ENCODE measurements around the gene LONP2. TPM values are rescaled to one million over a fixed set of nuclear protein-coding genes. Genes with fewer than 3 reads are reported as not detected.
A peak's percentile ranks its signal among the peaks of the same experiment; 100 is the strongest.

Gene LONP2
- total and polyA plus RNA-seq, 4 donors, result 30.0 to 304 (median 52.8) TPM

GRCh38 chr16:48197294-48197693 lies 46.8 kb upstream of the LONP2 start:
- H3K36me3 ChIP-seq (ENCODE audit: control insufficient read depth in 4 of 4, insufficient read depth in 3 of 4, low read depth in 1 of 4, low read length in 3 of 4), result no peaks in the 10 kb centered on the region
- no peaks in the 10 kb centered on the region for H3K9me3 ChIP-seq (ENCODE audit: control insufficient read depth in 4 of 4, low read length in 3 of 4)
- peaks cover 7 to 16% (median 11%) of the 10 kb centered on the region in 4 donors for H3K4me1 ChIP-seq (ENCODE audit: control insufficient read depth in 4 of 4, insufficient read depth in 4 of 4, low read length in 3 of 4)
- 82% methylated on average over 3 of the region's 3 CpGs for WGBS
- H3K27ac ChIP-seq (ENCODE audit: low read depth in 1 of 2, low read length in 2 of 2), result no peak overlapping the region
- no peaks in the 10 kb centered on the region for H3K27me3 ChIP-seq (ENCODE audit: control insufficient read depth in 4 of 4, insufficient read depth in 4 of 4, low read length in 3 of 4)
- no peak for DNase-seq (ENCODE audit: low spot score)
- TF ChIP-seq RAD21 (IDR thresholded peaks at IDR 0.05) (no peak), FOXA1 (IDR thresholded peaks at IDR 0.05) (no peak), HNF4A (conservative IDR thresholded peaks at IDR 0.05) (no peak), HNF4G (IDR thresholded peaks at IDR 0.05) (no peak), TAF1 (conservative IDR thresholded peaks at IDR 0.05) (no peak)
- TF ChIP-seq, protein P1, sequence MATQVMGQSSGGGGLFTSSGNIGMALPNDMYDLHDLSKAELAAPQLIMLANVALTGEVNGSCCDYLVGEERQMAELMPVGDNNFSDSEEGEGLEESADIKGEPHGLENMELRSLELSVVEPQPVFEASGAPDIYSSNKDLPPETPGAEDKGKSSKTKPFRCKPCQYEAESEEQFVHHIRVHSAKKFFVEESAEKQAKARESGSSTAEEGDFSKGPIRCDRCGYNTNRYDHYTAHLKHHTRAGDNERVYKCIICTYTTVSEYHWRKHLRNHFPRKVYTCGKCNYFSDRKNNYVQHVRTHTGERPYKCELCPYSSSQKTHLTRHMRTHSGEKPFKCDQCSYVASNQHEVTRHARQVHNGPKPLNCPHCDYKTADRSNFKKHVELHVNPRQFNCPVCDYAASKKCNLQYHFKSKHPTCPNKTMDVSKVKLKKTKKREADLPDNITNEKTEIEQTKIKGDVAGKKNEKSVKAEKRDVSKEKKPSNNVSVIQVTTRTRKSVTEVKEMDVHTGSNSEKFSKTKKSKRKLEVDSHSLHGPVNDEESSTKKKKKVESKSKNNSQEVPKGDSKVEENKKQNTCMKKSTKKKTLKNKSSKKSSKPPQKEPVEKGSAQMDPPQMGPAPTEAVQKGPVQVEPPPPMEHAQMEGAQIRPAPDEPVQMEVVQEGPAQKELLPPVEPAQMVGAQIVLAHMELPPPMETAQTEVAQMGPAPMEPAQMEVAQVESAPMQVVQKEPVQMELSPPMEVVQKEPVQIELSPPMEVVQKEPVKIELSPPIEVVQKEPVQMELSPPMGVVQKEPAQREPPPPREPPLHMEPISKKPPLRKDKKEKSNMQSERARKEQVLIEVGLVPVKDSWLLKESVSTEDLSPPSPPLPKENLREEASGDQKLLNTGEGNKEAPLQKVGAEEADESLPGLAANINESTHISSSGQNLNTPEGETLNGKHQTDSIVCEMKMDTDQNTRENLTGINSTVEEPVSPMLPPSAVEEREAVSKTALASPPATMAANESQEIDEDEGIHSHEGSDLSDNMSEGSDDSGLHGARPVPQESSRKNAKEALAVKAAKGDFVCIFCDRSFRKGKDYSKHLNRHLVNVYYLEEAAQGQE (IDR thresholded peaks at IDR 0.05), result no peak
- TF ChIP-seq, protein P2, sequence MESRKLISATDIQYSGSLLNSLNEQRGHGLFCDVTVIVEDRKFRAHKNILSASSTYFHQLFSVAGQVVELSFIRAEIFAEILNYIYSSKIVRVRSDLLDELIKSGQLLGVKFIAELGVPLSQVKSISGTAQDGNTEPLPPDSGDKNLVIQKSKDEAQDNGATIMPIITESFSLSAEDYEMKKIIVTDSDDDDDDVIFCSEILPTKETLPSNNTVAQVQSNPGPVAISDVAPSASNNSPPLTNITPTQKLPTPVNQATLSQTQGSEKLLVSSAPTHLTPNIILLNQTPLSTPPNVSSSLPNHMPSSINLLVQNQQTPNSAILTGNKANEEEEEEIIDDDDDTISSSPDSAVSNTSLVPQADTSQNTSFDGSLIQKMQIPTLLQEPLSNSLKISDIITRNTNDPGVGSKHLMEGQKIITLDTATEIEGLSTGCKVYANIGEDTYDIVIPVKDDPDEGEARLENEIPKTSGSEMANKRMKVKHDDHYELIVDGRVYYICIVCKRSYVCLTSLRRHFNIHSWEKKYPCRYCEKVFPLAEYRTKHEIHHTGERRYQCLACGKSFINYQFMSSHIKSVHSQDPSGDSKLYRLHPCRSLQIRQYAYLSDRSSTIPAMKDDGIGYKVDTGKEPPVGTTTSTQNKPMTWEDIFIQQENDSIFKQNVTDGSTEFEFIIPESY (IDR thresholded peaks at IDR 0.05), result no peak
- no peak overlapping the region for H3K9ac ChIP-seq (ENCODE audit: low read depth in 1 of 2, low read length in 2 of 2)
- H3K4me3 ChIP-seq (ENCODE audit: low read depth in 1 of 3, low read length in 3 of 3), result no peak overlapping the region

GRCh38 chr16:48201515-48202201 lies 42.4 kb upstream of the LONP2 start:
- H3K4me3 ChIP-seq (ENCODE audit: low read depth in 1 of 3, low read length in 3 of 3), result no peak overlapping the region
- H3K36me3 ChIP-seq (ENCODE audit: control insufficient read depth in 4 of 4, insufficient read depth in 3 of 4, low read depth in 1 of 4, low read length in 3 of 4), result no peaks in the 10 kb centered on the region
- H3K9ac ChIP-seq (ENCODE audit: low read depth in 1 of 2, low read length in 2 of 2), result no peak overlapping the region
- H3K9me3 ChIP-seq (ENCODE audit: control insufficient read depth in 4 of 4, low read length in 3 of 4), result no peaks in the 10 kb centered on the region
- H3K4me1 ChIP-seq (ENCODE audit: control insufficient read depth in 4 of 4, insufficient read depth in 4 of 4, low read length in 3 of 4), result peaks cover 13 to 46% (median 31%) of the 10 kb centered on the region in 4 donors
- H3K27ac ChIP-seq (ENCODE audit: low read depth in 1 of 2, low read length in 2 of 2), result no peak overlapping the region
- DNase-seq (ENCODE audit: low spot score), result no peak
- no peaks in the 10 kb centered on the region for H3K27me3 ChIP-seq (ENCODE audit: control insufficient read depth in 4 of 4, insufficient read depth in 4 of 4, low read length in 3 of 4)
- 63% methylated on average over 6 of the region's 6 CpGs for WGBS
- TF ChIP-seq CTCF (IDR thresholded peaks at IDR 0.05; ENCODE audit: low read depth, low read length, missing input control) (no peak), SP1 (IDR thresholded peaks at IDR 0.05) (no peak), RXRA (IDR thresholded peaks at IDR 0.05) (peak; percentile 64 to 81), TAF1 (conservative IDR thresholded peaks at IDR 0.05) (no peak), NR2F2 (IDR thresholded peaks at IDR 0.05) (peak; percentile 26), YY1 (IDR thresholded peaks at IDR 0.05) (peak; percentile 67), HNF4A (conservative IDR thresholded peaks at IDR 0.05) (peak in 1 of 2 donors; percentile 14), ATF3 (IDR thresholded peaks at IDR 0.05) (no peak), MAX (IDR thresholded peaks at IDR 0.05) (no peak), HNF4G (IDR thresholded peaks at IDR 0.05) (no peak), GABPA (IDR thresholded peaks at IDR 0.05 in 1 of 2, conservative IDR thresholded peaks at IDR 0.05 in 1 of 2) (no peak), FOXA2 (IDR thresholded peaks at IDR 0.05) (no peak), RAD21 (IDR thresholded peaks at IDR 0.05) (peak in 1 of 2 donors; percentile 41), JUND (IDR thresholded peaks at IDR 0.05) (no peak), EGR1 (IDR thresholded peaks at IDR 0.05; ENCODE audit: low read depth in 2 of 2) (no peak)
- TF ChIP-seq, protein P2 (IDR thresholded peaks at IDR 0.05), result no peak
- TF ChIP-seq, protein P1 (IDR thresholded peaks at IDR 0.05), result no peak
